Measurements from ENCODE around the gene SLC17A6.

SLC17A6 gene

DNA sequence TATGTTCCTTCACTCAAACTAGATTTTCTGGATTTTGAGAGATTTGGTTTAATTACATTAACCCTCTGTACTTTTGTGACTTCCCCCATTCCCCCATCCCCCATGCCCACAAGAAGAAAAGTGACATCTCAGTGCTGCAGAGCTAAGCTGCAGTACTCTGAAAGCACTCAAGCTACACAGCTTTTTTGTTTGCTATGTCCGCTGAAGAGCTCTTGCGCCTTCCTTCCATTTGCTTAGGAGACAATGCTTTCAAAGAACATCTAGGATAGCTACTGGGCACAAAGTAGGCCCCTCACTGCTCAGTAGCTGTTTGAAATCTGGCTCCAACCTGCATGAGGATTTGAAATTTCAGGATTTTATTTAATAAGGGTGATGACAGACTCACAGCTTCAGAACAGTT is 69.7 kb downstream of the SLC17A6 start:
- H3K9ac ChIP-seq (ENCODE audit: insufficient read length): no peak overlapping the region
- H3K27ac ChIP-seq: no peak overlapping the region
- no peak for DNase-seq (ENCODE audit: low read depth, low spot score)
- no peak for TF ChIP-seq POLR2AphosphoS5 (IDR thresholded peaks at IDR 0.05; ENCODE audit: borderline replicate concordance, low read depth, low read length)
- H3K36me3 ChIP-seq (ENCODE audit: insufficient read depth, low read length): no peaks in the 10 kb centered on the region
- H3K9me3 ChIP-seq (ENCODE audit: low read depth, low read length): no peaks in the 10 kb centered on the region
- H3K4me3 ChIP-seq: no peak overlapping the region

DNA sequence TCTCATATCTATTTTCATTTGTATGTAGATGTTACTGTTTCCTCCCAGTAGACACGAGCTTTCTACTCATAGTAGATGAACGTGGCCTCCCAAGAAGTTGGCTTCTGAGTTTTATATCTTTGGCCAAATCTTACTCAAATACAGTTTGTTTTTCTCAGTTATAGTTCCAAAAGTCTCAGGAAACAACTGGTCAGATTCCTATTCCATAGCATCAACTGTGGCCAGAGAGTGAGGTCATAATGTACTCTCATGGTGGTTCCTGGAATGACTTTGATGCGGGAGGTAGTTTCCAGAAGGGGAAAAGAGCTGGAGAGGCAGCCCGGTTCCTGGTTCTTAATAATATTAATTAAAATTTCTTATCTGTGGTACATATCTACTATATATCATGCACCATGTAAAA is 77.3 kb downstream of the SLC17A6 start:
- H3K4me3 ChIP-seq: no peak overlapping the region
- DNase-seq (ENCODE audit: low read depth, low spot score): no peak
- H3K9ac ChIP-seq (ENCODE audit: insufficient read length): no peak overlapping the region
- H3K9me3 ChIP-seq (ENCODE audit: low read depth, low read length): no peaks in the 10 kb centered on the region
- no peak overlapping the region for H3K27ac ChIP-seq
- H3K36me3 ChIP-seq (ENCODE audit: insufficient read depth, low read length): no peaks in the 10 kb centered on the region
- TF ChIP-seq POLR2AphosphoS5 (IDR thresholded peaks at IDR 0.05; ENCODE audit: borderline replicate concordance, low read depth, low read length): no peak
- TF ChIP-seq FOXP2 (optimal IDR thresholded peaks at IDR 0.05; ENCODE audit: control extremely low read depth, extremely low read length, insufficient read depth): no peak
- no peak for TF ChIP-seq EZH2 (IDR thresholded peaks at IDR 0.05)

DNA sequence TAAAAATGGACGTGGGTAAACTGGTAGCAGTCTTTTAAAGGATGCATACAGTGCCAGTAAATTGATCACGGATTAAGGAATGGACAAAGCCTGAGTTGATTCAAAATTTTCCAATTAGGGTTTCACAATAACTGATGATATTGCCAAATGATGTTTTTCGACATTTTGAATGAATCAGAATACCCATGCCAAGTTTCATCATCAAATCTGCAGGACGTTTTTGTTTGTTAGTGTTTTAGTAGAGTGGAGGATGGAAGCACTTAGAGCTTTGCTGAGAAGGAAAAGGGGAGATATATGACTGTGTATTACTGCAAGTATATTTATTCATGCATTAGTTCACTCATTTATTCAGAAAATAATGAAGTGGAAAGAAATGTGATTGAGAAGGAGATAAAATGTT is 78.3 kb downstream of the SLC17A6 start:
- Histone ChIP-seq H3K36me3 (ENCODE audit: insufficient read depth, low read length) (no peaks in the 10 kb centered on the region), H3K4me3 (no peak overlapping the region), H3K27ac (no peak overlapping the region), H3K9ac (ENCODE audit: insufficient read length) (no peak overlapping the region), H3K9me3 (ENCODE audit: low read depth, low read length) (no peaks in the 10 kb centered on the region)
- no peak for DNase-seq (ENCODE audit: low read depth, low spot score)
- no peak for TF ChIP-seq POLR2AphosphoS5 (IDR thresholded peaks at IDR 0.05; ENCODE audit: borderline replicate concordance, low read depth, low read length)
- no peak for TF ChIP-seq EZH2 (IDR thresholded peaks at IDR 0.05)
- no peak for TF ChIP-seq FOXP2 (optimal IDR thresholded peaks at IDR 0.05; ENCODE audit: control extremely low read depth, extremely low read length, insufficient read depth)

DNA sequence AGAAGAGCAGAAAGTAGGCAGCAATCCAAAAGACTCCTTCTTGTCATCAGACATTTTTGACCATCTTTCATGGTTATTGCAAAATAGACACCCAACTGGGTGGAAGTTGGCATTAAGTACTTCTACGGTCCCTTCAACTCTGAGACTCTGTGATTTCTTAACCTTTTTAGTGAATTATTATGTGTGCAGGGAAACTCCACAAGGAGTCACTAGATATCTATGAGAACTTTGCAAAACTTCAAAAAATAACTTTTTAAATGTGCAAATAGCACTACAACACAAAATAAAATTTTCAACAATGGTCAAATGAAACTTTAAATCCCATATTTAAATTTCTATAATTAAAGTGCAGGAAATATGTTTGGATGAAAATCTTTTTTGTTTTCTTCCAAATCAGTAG is 88.7 kb downstream of the SLC17A6 start:
- Histone ChIP-seq H3K9ac (ENCODE audit: insufficient read length) (no peak overlapping the region), H3K36me3 (ENCODE audit: insufficient read depth, low read length) (no peaks in the 10 kb centered on the region), H3K4me3 (no peak overlapping the region), H3K27ac (no peak overlapping the region), H3K9me3 (ENCODE audit: low read depth, low read length) (no peaks in the 10 kb centered on the region)
- no peak for TF ChIP-seq FOXP2 (optimal IDR thresholded peaks at IDR 0.05; ENCODE audit: control extremely low read depth, extremely low read length, insufficient read depth)
- DNase-seq (ENCODE audit: low read depth, low spot score): no peak

Data from SK-N-MC (cell line).